ENCODE data around the gene GATA5.

- TF ChIP-seq CTCF (IDR thresholded peaks at IDR 0.05; ENCODE audit: insufficient read depth, low read depth, low read length) (no peak), EZH2 (IDR thresholded peaks at IDR 0.05; ENCODE audit: insufficient read depth, low read length) (no peak)
Observed at GRCh38 chr20:62481425-62482145, 5.8 kb upstream of the GATA5 start.
